K562 (cell line): ENCODE results near the gene UHRF1. TPM values are rescaled to one million over a fixed set of nuclear protein-coding genes. Genes with fewer than 3 reads are reported as not detected.

ENCODE experiments used
- ATAC-seq: fragments of 200-7000 bp; cut with Tn5 transposase; 3 replicates; pipeline ENCODE4 v1.9.1; 2020; ENCODE audit warnings: moderate library complexity
- BruUV-seq: library from RNA; stranded (reverse); fragments of 400-500 nt; replicated peaks from 2 replicates; lab custom pipeline; 2021; lab: Mats Ljungman, UMichigan
- CTCF ChIA-PET: fragments of 300-600 bp; formaldehyde crosslinking; extraction: SDS; loops from one replicate; lab custom pipeline; 2021; ENCODE audit warnings: low intra/inter-chr PET ratio; lab: Yijun Ruan, JAX
- POLR2A ChIA-PET: fragments of 300-600, 350-650 bp; sonication (Branson Sonifier 250); formaldehyde crosslinking; extraction: SDS; loops from one replicate; lab custom pipeline; 2021; ENCODE audit warnings: antibody characterized with exemption, inconsistent platforms; lab: Yijun Ruan, JAX
- DNase-seq, 4 experiments: peaks; one replicate each; pipeline versions ENCODE4 v3.0.0 to v3.0.0-alpha.2; 2011 to 2018; ENCODE audit warnings: low spot score in 3 of 4, mixed read lengths in 3 of 4; ENCODE audit errors: extremely low read depth in 1 of 4
- FAIRE-seq: peaks from 2 replicates; lab custom pipeline; 2011; peaks lifted over from hg19 to GRCh38; lab: Jason Lieb, UNC
- H2AFZ ChIP-seq: 2 replicates; pipeline ENCODE4 v1.6.0; 2011; ENCODE audit warnings: low read depth, low read length, control low read depth, inconsistent platforms
- H3K27ac ChIP-seq: fragments of 200-600 bp; 3 replicates; pipeline ENCODE4 v1.8.0; 2011; ENCODE audit warnings: low read depth, mild to moderate bottlenecking, control low read depth, inconsistent platforms, low read length, moderate library complexity, mixed read lengths; ENCODE audit errors: extremely low read depth
- H3K27me3 ChIP-seq, 2 experiments: fragments of 300-600 bp in 1 of 2; 2 replicates in 1 of 2; 3 replicates in 1 of 2; pipeline versions ENCODE4 v1.6.0 to v1.8.0; 2011; ENCODE audit warnings: inconsistent platforms in 2 of 2, low read length in 2 of 2, mild to moderate bottlenecking in 1 of 2, mixed read lengths in 1 of 2, moderate library complexity in 1 of 2; ENCODE audit not compliant: control insufficient read depth in 2 of 2, insufficient read depth in 2 of 2
- H3K36me3 ChIP-seq: fragments of 300-600 bp; 3 replicates; pipeline ENCODE4 v1.8.0; 2011; ENCODE audit warnings: mild to moderate bottlenecking, low read length, inconsistent platforms; ENCODE audit not compliant: control insufficient read depth, insufficient read depth
- H3K4me1 ChIP-seq, 2 experiments: fragments of 200-600 bp in 1 of 2; replicated peaks in 1 of 2; 2 replicates in 1 of 2; 3 replicates in 1 of 2; pipeline versions ENCODE4 v1.5.1 to v1.8.0; 2011; ENCODE audit warnings: inconsistent platforms in 2 of 2, low read length in 2 of 2, mild to moderate bottlenecking in 1 of 2, mixed read lengths in 1 of 2, moderate library complexity in 1 of 2; ENCODE audit not compliant: control insufficient read depth in 2 of 2, insufficient read depth in 2 of 2
- H3K4me2 ChIP-seq: 2 replicates; pipeline ENCODE4 v1.6.1; 2011; ENCODE audit warnings: low read length, control low read depth, inconsistent platforms, mixed read lengths; ENCODE audit not compliant: insufficient read depth
- H3K4me3 ChIP-seq: fragments of 200-600 bp; sonication (generic), shearing (Covaris generic); 2 replicates; pipeline ENCODE4 v1.5.1; 2016; ENCODE audit warnings: control low read depth, inconsistent platforms
- H3K79me2 ChIP-seq: fragments of 200-600 bp; 3 replicates; pipeline ENCODE4 v1.8.0; 2011; ENCODE audit warnings: low read length, inconsistent platforms; ENCODE audit not compliant: control insufficient read depth, insufficient read depth
- H3K9ac ChIP-seq, 2 experiments: 2 replicates each; pipeline versions ENCODE4 v1.6.0 to v1.6.1; 2011; ENCODE audit warnings: low read depth in 2 of 2, low read length in 2 of 2, control low read depth in 1 of 2, inconsistent platforms in 1 of 2, mild to moderate bottlenecking in 1 of 2, mixed read lengths in 1 of 2; ENCODE audit not compliant: insufficient read depth in 1 of 2
- H3K9me1 ChIP-seq: one replicate; pipeline ENCODE4 v1.6.0; 2011; ENCODE audit warnings: inconsistent platforms, mild to moderate bottlenecking, low read length, moderate library complexity; ENCODE audit not compliant: control insufficient read depth, insufficient read depth
- H3K9me3 ChIP-seq: replicated peaks from 2 replicates; pipeline ENCODE4 v1.5.1; 2011; ENCODE audit warnings: low read depth, low read length, inconsistent platforms; ENCODE audit not compliant: control insufficient read depth, insufficient read depth
- H4K20me1 ChIP-seq: replicated peaks from 2 replicates; pipeline ENCODE4 v1.6.1; 2011; ENCODE audit warnings: low read length, inconsistent platforms, mixed read lengths; ENCODE audit not compliant: control insufficient read depth, insufficient read depth
- CBFB ChIP-seq: sonication (generic); formaldehyde crosslinking; IDR thresholded peaks from 2 replicates; pipeline ENCODE4 v1.4.0; 2020; ENCODE audit warnings: mild to moderate bottlenecking, missing genetic modification reagents
- CBX1 ChIP-seq: sonication (generic); IDR thresholded peaks from 2 replicates; pipeline ENCODE4 v1.6.1; 2016; ENCODE audit warnings: antibody characterized with exemption, low read depth, mild to moderate bottlenecking
- NFIC ChIP-seq: fragments of 450-650 bp; IDR thresholded peaks from 2 replicates; pipeline ENCODE4 v1.6.1; 2017; ENCODE audit warnings: mild to moderate bottlenecking, inconsistent platforms
- POLR2G ChIP-seq: fragments of 200-400 bp; formaldehyde crosslinking; IDR thresholded peaks from 2 replicates; pipeline ENCODE4 v1.6.1; 2017; ENCODE audit warnings: low read depth, mild to moderate bottlenecking, antibody characterized with exemption, low read length, moderate library complexity
- WGBS: fragments of 100-300 bp; shearing (Covaris generic); methylation state at CpG from one replicate; pipeline ENCODE4 v1.1.6; 2016; ENCODE audit warnings: low coverage, mixed read lengths; ENCODE audit not compliant: insufficient coverage; ENCODE audit errors: missing lambda C conversion rate; 5-methylcytosine and 5-hydroxymethylcytosine counted together
- in situ Hi-C: fragments of 300-500 bp; cut with MboI; formaldehyde crosslinking; loops from 4 replicates; pipeline ENCODE4 v1.15.0; 2018; ENCODE audit warnings: inconsistent platforms, mixed read lengths
- intact Hi-C: fragments of 100-400 bp; cut with micrococcal nuclease; formaldehyde crosslinking; loops from 2 replicates; pipeline ENCODE4 v1.14.2; 2022
- polyA plus RNA-seq, 8 experiments: library from polyadenylated mRNA; depleted of rRNA in 4 of 8; stranded (reverse) in 5 of 8; unstranded in 3 of 8; fragments of >200 nt; fragmentation: Nextera tagmentation in 2 of 8; fragmentation: Illumina TruSeq in 1 of 8; extraction: Ambion mirVana in 2 of 8; extraction: Trizol in 1 of 8; gene quantifications; 2 replicates each; pipeline versions ENCODE4 v1.2.1 to v1.2.3, GENCODE V29; 2011 to 2014; ENCODE audit warnings: inconsistent platforms in 1 of 8, missing spikeins in 1 of 8
- total RNA-seq, 7 experiments: library from RNA; depleted of rRNA in 6 of 7; stranded (reverse); fragments of >200 nt in 6 of 7; fragmentation: Illumina TruSeq in 2 of 7; extraction: Trizol in 2 of 7; gene quantifications; 2 replicates each; pipeline versions ENCODE4 v1.2.1 to v1.2.3, GENCODE V29; 2011 to 2021; ENCODE audit warnings: low replicate concordance in 1 of 7
- TF ChIP-seq, protein P1 (sequence below): fragments of 450-650 bp; conservative IDR thresholded peaks from 2 replicates; pipeline ENCODE4 v1.6.1; 2016; ENCODE audit warnings: missing genetic modification characterization, low read depth, mild to moderate bottlenecking, control low read depth, missing compliant biosample characterization

UHRF1 gene
- total and polyA plus RNA-seq, 9 of the 15 experiments (the other 6 are each of a cell fraction or from before 2014, with no cell fraction given), result 6.0 to 101 (median 30.9) TPM

DNA sequence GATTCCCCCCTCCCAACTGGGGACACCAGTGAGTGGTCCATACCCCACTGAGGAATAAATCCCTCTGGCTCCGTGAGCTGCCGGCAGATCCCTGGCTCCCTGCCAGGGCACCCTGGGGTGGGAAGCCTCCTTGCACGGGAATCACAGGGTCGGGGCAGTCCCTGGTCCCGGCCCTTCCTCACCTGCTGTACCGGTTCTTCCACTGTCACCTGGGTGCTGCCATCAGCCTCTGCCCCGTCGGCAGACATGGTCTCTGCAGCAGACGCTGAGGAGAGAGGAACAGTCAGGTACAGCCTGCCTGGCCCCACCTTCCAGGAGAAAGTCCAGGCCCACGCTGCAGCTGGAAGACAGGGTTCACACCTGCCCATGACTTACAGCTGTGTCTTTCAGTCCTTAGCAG lies 48.2 kb upstream of the UHRF1 start:
- peaks cover 47% of the 10 kb centered on the region; the same call in 2 of the 3 replicates for H3K36me3 ChIP-seq
- H3K27me3 ChIP-seq, result no peaks in the 10 kb centered on the region
- no peak overlapping the region for H3K4me2 ChIP-seq
- H3K79me2 ChIP-seq, result peaks cover 9% of the 10 kb centered on the region
- intact Hi-C loops, result no loop called here
- H3K4me1 ChIP-seq, result peaks cover 4 to 10% of the 10 kb centered on the region in 2 experiments; a peak in 4 of 5 replicates
- no peak for ATAC-seq
- peak overlapping the region in 1 of 2 experiments; percentile 75; a peak in 1 of 4 replicates for H3K9ac ChIP-seq
- 74% methylated on average over 10 of the region's 10 CpGs for WGBS
- BruUV-seq, result no TSS peak
- H3K4me3 ChIP-seq, result no peak overlapping the region
- H3K9me1 ChIP-seq, result no peaks in the 10 kb centered on the region
- H2AFZ ChIP-seq, result no peak overlapping the region
- H3K27ac ChIP-seq, result no peak overlapping the region
- in situ Hi-C loops, result no loop called here
- H3K9me3 ChIP-seq, result no peaks in the 10 kb centered on the region
- H4K20me1 ChIP-seq, result 0 out of 2 replicates have a peak, but pooled peaks cover under 1% of the 10 kb centered on the region
- DNase-seq, result peak in 2 of 4 experiments; percentile 13 to 16
- ChIA-PET POLR2A (interaction anchor here (0.7 kb wide), 1 partner anchor 1048 kb away, joined by 3 read pairs; no protein-coding TSS in a partner anchor), CTCF (no interaction called here)
- TF ChIP-seq POLR2G (0 out of 2 replicates have a peak, but pooled peaks have one; percentile 29), CBX1 (no peak), NFIC (peak; percentile 83), CBFB (CRISPR knock-in tag) (no peak)
- TF ChIP-seq, protein P1, sequence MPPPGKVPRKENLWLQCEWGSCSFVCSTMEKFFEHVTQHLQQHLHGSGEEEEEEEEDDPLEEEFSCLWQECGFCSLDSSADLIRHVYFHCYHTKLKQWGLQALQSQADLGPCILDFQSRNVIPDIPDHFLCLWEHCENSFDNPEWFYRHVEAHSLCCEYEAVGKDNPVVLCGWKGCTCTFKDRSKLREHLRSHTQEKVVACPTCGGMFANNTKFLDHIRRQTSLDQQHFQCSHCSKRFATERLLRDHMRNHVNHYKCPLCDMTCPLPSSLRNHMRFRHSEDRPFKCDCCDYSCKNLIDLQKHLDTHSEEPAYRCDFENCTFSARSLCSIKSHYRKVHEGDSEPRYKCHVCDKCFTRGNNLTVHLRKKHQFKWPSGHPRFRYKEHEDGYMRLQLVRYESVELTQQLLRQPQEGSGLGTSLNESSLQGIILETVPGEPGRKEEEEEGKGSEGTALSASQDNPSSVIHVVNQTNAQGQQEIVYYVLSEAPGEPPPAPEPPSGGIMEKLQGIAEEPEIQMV (tag), result no peak
- no peak for FAIRE-seq
